ENCODE data around the gene CPZ.

- TF ChIP-seq POLR2A (IDR thresholded peaks at IDR 0.05) (no peak), CTCF (IDR thresholded peaks at IDR 0.05) (no peak)
These were observed 12.7 kb downstream of the CPZ start for GRCh38 chr4:8605289-8605688.

All from Peyer's patch (tissue), 4 donors.